Subcutaneous abdominal adipose tissue (tissue), 5 donors: ENCODE measurements around the gene RIOK3.
A peak's percentile ranks its signal among the peaks of the same experiment; 100 is the strongest.

Source experiments
- H3K27ac ChIP-seq: one replicate; pipeline ENCODE4 v1.7.0; 2013; ENCODE audit warnings: low read depth, mild to moderate bottlenecking, inconsistent platforms, low read length, moderate library complexity
- H3K27me3 ChIP-seq, 5 donors: one replicate each; pipeline ENCODE4 v1.7.0; 2013; ENCODE audit warnings: low read length in 5 of 5, inconsistent platforms in 1 of 5; ENCODE audit not compliant: control insufficient read depth in 5 of 5, insufficient read depth in 4 of 5
- H3K36me3 ChIP-seq, 5 donors: one replicate each; pipeline ENCODE4 v1.7.0; 2013; ENCODE audit warnings: low read length in 5 of 5; ENCODE audit not compliant: control insufficient read depth in 5 of 5, insufficient read depth in 5 of 5
- H3K4me1 ChIP-seq, 5 donors: one replicate each; pipeline ENCODE4 v1.7.0; 2013; ENCODE audit warnings: low read length in 5 of 5, mild to moderate bottlenecking in 3 of 5, moderate library complexity in 1 of 5; ENCODE audit not compliant: control insufficient read depth in 5 of 5, insufficient read depth in 5 of 5
- H3K4me3 ChIP-seq, 5 donors: one replicate each; pipeline ENCODE4 v1.7.0; 2013; ENCODE audit warnings: low read length in 5 of 5, low read depth in 1 of 5
- H3K9ac ChIP-seq, 5 donors: one replicate each; pipeline ENCODE4 v1.7.0; 2013; ENCODE audit warnings: low read length in 5 of 5, mild to moderate bottlenecking in 4 of 5, moderate library complexity in 3 of 5
- H3K9me3 ChIP-seq, 5 donors: one replicate each; pipeline ENCODE4 v1.7.0; 2013; ENCODE audit warnings: low read length in 5 of 5; ENCODE audit not compliant: control insufficient read depth in 5 of 5
- donor health status: healthy.
- donor health status: healthy.
- donor health status: healthy.
- donor health status: healthy.
- donor health status: healthy.

RIOK3 gene

DNA sequence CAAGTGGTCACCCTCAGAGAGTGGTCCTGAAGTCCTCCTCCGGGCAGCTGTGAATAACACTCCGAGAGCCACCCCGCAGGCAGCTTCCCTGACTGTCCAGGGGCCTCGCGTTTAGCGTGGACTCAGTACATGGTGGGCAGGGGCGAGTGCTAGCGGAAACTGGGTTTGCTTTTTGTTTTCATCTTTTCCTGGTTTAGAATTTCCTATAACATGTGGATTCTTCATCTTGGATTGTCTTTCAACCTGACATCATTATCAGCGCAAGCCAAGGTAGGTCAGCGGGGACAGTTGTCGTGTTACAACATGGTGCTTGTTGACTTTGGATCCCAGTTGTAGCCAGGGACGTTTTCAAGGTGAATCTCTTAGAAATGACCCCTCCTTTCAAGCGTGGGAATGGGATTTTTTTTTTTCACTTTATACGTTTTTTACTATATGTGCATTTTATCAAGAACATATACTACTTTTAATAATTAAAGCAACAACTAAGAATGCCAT is 71.2 kb downstream of the RIOK3 start:
- Histone ChIP-seq H3K27ac (no peak overlapping the region), H3K9ac (no peak overlapping the region), H3K36me3 (peaks cover 13 to 89% (median 78%) of the 10 kb centered on the region in 5 donors), H3K9me3 (no peaks in the 10 kb centered on the region), H3K4me3 (no peak overlapping the region), H3K27me3 (no peaks in the 10 kb centered on the region), H3K4me1 (peaks cover 3 to 33% (median 17%) of the 10 kb centered on the region in 5 donors)

- H3K9ac ChIP-seq: no peak overlapping the region
- no peaks in the 10 kb centered on the region for H3K27me3 ChIP-seq
Observed at GRCh38 chr18:23526501-23527063, 73.5 kb downstream of the RIOK3 start.

GRCh38 chr18:23528580-23529472 is 75.7 kb downstream of the RIOK3 start:
- Histone ChIP-seq H3K9ac (no peak overlapping the region), H3K27ac (peak overlapping the region; percentile 67), H3K4me1 (peaks cover 0 to 9% (median 4%) of the 10 kb centered on the region in 5 donors), H3K36me3 (peaks cover 21 to 94% (median 86%) of the 10 kb centered on the region in 5 donors), H3K4me3 (no peak overlapping the region), H3K27me3 (no peaks in the 10 kb centered on the region), H3K9me3 (no peaks in the 10 kb centered on the region)

More at GRCh38 chr18:23526501-23527063, 73.5 kb downstream of the RIOK3 start:
- Histone ChIP-seq H3K9me3 (no peaks in the 10 kb centered on the region), H3K27ac (no peak overlapping the region), H3K4me3 (no peak overlapping the region), H3K4me1 (peaks cover 3 to 20% (median 17%) of the 10 kb centered on the region in 5 donors), H3K36me3 (peaks cover 21 to 92% (median 83%) of the 10 kb centered on the region in 5 donors)

DNA sequence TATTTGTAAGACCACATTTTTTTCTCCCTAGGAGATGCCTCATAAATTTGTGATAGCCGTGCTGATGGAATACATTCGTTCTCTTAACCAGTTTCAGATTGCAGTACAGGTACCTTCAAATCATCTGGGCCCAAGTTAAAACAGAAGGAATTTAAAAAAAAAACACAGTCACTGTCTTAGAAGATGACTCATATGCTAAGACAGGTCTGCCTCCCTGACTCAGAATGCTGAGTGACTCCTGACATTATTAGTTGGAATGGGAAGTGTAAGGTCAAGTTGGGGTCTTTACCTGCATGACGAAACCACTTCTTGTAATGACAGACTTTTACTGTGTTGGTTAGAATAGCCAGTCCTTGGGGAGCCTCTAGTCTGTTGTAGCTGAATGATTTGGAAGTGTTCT is 76.5 kb downstream of the RIOK3 start:
- Histone ChIP-seq H3K27me3 (no peaks in the 10 kb centered on the region), H3K4me3 (no peak overlapping the region), H3K36me3 (peaks cover 20 to 94% (median 86%) of the 10 kb centered on the region in 5 donors), H3K9ac (no peak overlapping the region), H3K9me3 (no peaks in the 10 kb centered on the region), H3K4me1 (peaks cover 0 to 9% (median 4%) of the 10 kb centered on the region in 5 donors), H3K27ac (peak overlapping the region; percentile 67)

GRCh38 chr18:23530195-23530594 is 77.1 kb downstream of the RIOK3 start:
- H3K27ac ChIP-seq: no peak overlapping the region
- H3K9me3 ChIP-seq: no peaks in the 10 kb centered on the region
- no peak overlapping the region for H3K4me3 ChIP-seq
- H3K4me1 ChIP-seq: peaks cover 0 to 9% (median 4%) of the 10 kb centered on the region in 5 donors
- no peak overlapping the region for H3K9ac ChIP-seq
- H3K36me3 ChIP-seq: peaks cover 20 to 96% (median 91%) of the 10 kb centered on the region in 5 donors
- no peaks in the 10 kb centered on the region for H3K27me3 ChIP-seq

- Histone ChIP-seq H3K27me3 (no peaks in the 10 kb centered on the region), H3K27ac (no peak overlapping the region), H3K36me3 (peaks cover 18 to 99% (median 94%) of the 10 kb centered on the region in 5 donors), H3K9me3 (no peaks in the 10 kb centered on the region), H3K4me3 (no peak overlapping the region), H3K4me1 (peaks cover 0 to 9% (median 4%) of the 10 kb centered on the region in 5 donors), H3K9ac (no peak overlapping the region)
Observed at GRCh38 chr18:23531912-23532311, 78.8 kb downstream of the RIOK3 start.
